Raji (cell line): ENCODE measurements around the gene TRIP4.

ENCODE experiments used
- POLR2A ChIP-seq: IDR thresholded peaks from 2 replicates; pipeline ENCODE4 v1.6.1; 2011; ENCODE audit warnings: low read depth, low read length, control low read depth; ENCODE audit not compliant: insufficient read depth

The TRIP4 gene

GRCh38 chr15:64387562-64388168 lies at the start of gene TRIP4:
Gene TRIP4, plus strand, starts transcription at chr15:64387836. Its CDS starts 28 bp downstream, at chr15:64387864.
- peak; percentile 91 for TF ChIP-seq POLR2A

- TF ChIP-seq POLR2A: no peak
Measured at GRCh38 chr15:64340355-64340754, 47.3 kb upstream of the TRIP4 start.

- no peak for TF ChIP-seq POLR2A
Measured at GRCh38 chr15:64341961-64342360, 45.7 kb upstream of the TRIP4 start.

GRCh38 chr15:64343222-64343621 lies 44.4 kb upstream of the TRIP4 start:
- TF ChIP-seq POLR2A: no peak

GRCh38 chr15:64343841-64344240 lies 43.8 kb upstream of the TRIP4 start:
- TF ChIP-seq POLR2A: no peak

- no peak for TF ChIP-seq POLR2A
Measured at GRCh38 chr15:64344651-64345294, 42.9 kb upstream of the TRIP4 start.

GRCh38 chr15:64348455-64348854 lies 39.2 kb upstream of the TRIP4 start:
- no peak for TF ChIP-seq POLR2A

- no peak for TF ChIP-seq POLR2A
Measured at GRCh38 chr15:64349375-64349774, 38.3 kb upstream of the TRIP4 start.

- TF ChIP-seq POLR2A: no peak
Measured at GRCh38 chr15:64351265-64351664, 36.4 kb upstream of the TRIP4 start.

GRCh38 chr15:64354688-64355344 lies 32.8 kb upstream of the TRIP4 start:
- no peak for TF ChIP-seq POLR2A

GRCh38 chr15:64355348-64355943 lies 32.2 kb upstream of the TRIP4 start:
- TF ChIP-seq POLR2A: no peak

- peak; percentile 48 for TF ChIP-seq POLR2A
Measured at GRCh38 chr15:64355944-64356709, 31.5 kb upstream of the TRIP4 start, which contains the start of gene CSNK1G1. Gene CSNK1G1, minus strand, starts transcription at chr15:64356173. Its CDS starts 55,674 bp downstream, at chr15:64300499.

GRCh38 chr15:64356710-64357040 lies 31.0 kb upstream of the TRIP4 start:
- no peak for TF ChIP-seq POLR2A

GRCh38 chr15:64361259-64361658 lies 26.4 kb upstream of the TRIP4 start:
- TF ChIP-seq POLR2A: no peak

GRCh38 chr15:64369078-64369607 lies 18.5 kb upstream of the TRIP4 start:
- no peak for TF ChIP-seq POLR2A
